Measurements from ENCODE around the gene ALDH2.

DNA sequence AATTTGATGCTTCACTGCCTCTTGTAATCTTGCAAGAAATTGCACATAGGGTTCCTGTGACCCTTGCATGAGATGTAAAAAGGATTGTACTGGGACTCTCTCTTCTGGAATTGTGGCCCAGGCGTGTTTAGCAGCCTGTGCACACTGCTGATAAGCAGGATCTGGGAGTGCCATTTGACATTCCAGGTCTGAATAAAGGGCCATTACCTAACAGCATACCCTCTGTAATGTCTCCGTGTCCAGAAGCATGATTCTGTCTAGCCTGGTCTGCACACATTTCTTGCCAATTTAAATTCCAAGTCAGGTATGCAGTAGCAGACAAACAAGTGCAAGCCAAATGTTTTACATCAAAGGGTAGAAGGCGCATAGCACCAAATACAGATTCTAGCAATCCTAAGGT is 57.2 kb downstream of the ALDH2 start:
- TF ChIP-seq, protein P1, sequence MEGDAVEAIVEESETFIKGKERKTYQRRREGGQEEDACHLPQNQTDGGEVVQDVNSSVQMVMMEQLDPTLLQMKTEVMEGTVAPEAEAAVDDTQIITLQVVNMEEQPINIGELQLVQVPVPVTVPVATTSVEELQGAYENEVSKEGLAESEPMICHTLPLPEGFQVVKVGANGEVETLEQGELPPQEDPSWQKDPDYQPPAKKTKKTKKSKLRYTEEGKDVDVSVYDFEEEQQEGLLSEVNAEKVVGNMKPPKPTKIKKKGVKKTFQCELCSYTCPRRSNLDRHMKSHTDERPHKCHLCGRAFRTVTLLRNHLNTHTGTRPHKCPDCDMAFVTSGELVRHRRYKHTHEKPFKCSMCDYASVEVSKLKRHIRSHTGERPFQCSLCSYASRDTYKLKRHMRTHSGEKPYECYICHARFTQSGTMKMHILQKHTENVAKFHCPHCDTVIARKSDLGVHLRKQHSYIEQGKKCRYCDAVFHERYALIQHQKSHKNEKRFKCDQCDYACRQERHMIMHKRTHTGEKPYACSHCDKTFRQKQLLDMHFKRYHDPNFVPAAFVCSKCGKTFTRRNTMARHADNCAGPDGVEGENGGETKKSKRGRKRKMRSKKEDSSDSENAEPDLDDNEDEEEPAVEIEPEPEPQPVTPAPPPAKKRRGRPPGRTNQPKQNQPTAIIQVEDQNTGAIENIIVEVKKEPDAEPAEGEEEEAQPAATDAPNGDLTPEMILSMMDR (IDR thresholded peaks at IDR 0.05) = no peak
- TF ChIP-seq POLR2A (IDR thresholded peaks at IDR 0.05) = no peak
- TF ChIP-seq EP300 (IDR thresholded peaks at IDR 0.05) = no peak
